Heart left ventricle (tissue), 16 donors: ENCODE data around the gene ADCY1. TPM values are rescaled to one million over a fixed set of nuclear protein-coding genes. Genes with fewer than 3 reads are reported as not detected.
A peak's percentile ranks its signal among the peaks of the same experiment; 100 is the strongest.
"Not testable (repeated sequence)": the region's sequence is repeated elsewhere in the genome, so short reads cannot be mapped to it uniquely, and the experiment has no call there.

ENCODE experiments used
- ATAC-seq, 4 donors: fragments of 200-7000 bp; cut with Tn5 transposase; one replicate each; pipeline ENCODE4 v1.9.1; 2020 to 2022; ENCODE audit warnings: moderate library complexity in 4 of 4, mild to moderate bottlenecking in 3 of 4, moderate number of reproducible peaks in 1 of 4
- DNase-seq, 5 donors: peaks; one replicate each; pipeline ENCODE4 v3.0.0-alpha.2; 2020
- H3K27ac ChIP-seq, 12 donors: fragments of 200-600 bp; sonication (generic) in 4 of 12; one replicate each; pipeline versions ENCODE4 v1.5.0 to v1.8.0; 2016 to 2022; ENCODE audit warnings: mild to moderate bottlenecking in 2 of 12
- H3K27me3 ChIP-seq, 9 donors: fragments of 200-600 bp; sonication (generic) in 2 of 9; one replicate each; pipeline versions ENCODE4 v1.5.1 to v1.8.0; 2016 to 2022; ENCODE audit warnings: mild to moderate bottlenecking in 3 of 9
- H3K36me3 ChIP-seq, 9 donors: fragments of 200-600 bp; sonication (generic) in 2 of 9; one replicate each; pipeline versions ENCODE4 v1.5.0 to v1.8.0; 2018 to 2022; ENCODE audit warnings: mild to moderate bottlenecking in 2 of 9
- H3K4me1 ChIP-seq, 12 donors: fragments of 200-600 bp; sonication (generic) in 4 of 12; one replicate each; pipeline versions ENCODE4 v1.5.0 to v1.8.0; 2016 to 2022; ENCODE audit warnings: mild to moderate bottlenecking in 3 of 12
- H3K4me3 ChIP-seq, 12 donors: fragments of 200-600 bp; sonication (generic) in 4 of 12; one replicate each; pipeline versions ENCODE4 v1.5.0 to v1.8.0; 2017 to 2022; ENCODE audit warnings: mild to moderate bottlenecking in 9 of 12, moderate library complexity in 4 of 12
- H3K9me3 ChIP-seq, 12 donors: fragments of 200-600 bp; sonication (generic) in 4 of 12; one replicate each; pipeline versions ENCODE4 v1.5.0 to v1.8.0; 2016 to 2022; ENCODE audit warnings: mild to moderate bottlenecking in 1 of 12
- CTCF ChIP-seq, 12 donors: fragments of 200-600 bp; sonication (generic) in 4 of 12; IDR thresholded peaks; one replicate each; pipeline versions ENCODE4 v1.5.0 to v1.8.0; 2018 to 2022; ENCODE audit warnings: antibody characterized with exemption in 12 of 12, mild to moderate bottlenecking in 5 of 12
- POLR2A ChIP-seq, 2 donors: fragments of 450-650 bp; IDR thresholded peaks; one replicate each; pipeline ENCODE4 v1.6.1; 2017; ENCODE audit warnings: antibody characterized with exemption in 2 of 2, mild to moderate bottlenecking in 2 of 2, moderate library complexity in 2 of 2
- WGBS, 4 donors: extraction: QIAGEN DNeasy Blood & Tissue Kit in 2 of 4; methylation state at CpG; one replicate each; pipeline versions ENCODE4 v1.1.5 to v1.1.7; 2013 to 2018; 5-methylcytosine and 5-hydroxymethylcytosine counted together
- intact Hi-C, 10 donors: fragments of 100-400 bp; cut with DNase I; formaldehyde crosslinking; loops; one replicate each; pipeline versions ENCODE4 v1.11.1 to v1.14.2; 2022
- polyA plus RNA-seq, 2 donors: library from polyadenylated mRNA; stranded (reverse); fragments of 200-250 nt; gene quantifications; one replicate each; pipeline ENCODE4 v1.2.3, GENCODE V29; 2013
- total RNA-seq, 9 donors: library from RNA; depleted of rRNA in 2 of 9; stranded (reverse); fragments of >200 nt in 2 of 9; fragmentation: NEBNext Ultra II Directional in 3 of 9; extraction: Animal tissue kit (Norgen Biotek cat#: 25700) in 3 of 9; gene quantifications; one replicate each; pipeline versions ENCODE4 v1.1.0 to v1.2.4, GENCODE V29; 2016 to 2023
- donor health status: ischemic (EF 13 %, LVEDD 7.1; RV severe dilation, severe dysfunction).
- donor health status: healthy with polysubstance abuse.
- donor health status: DM: no; HTN: yes; CAD: no.
- donor health status: DM: no; HTN: no; CAD: no.
- donor health status: ischemic (EF 25% LVEDD 6.9; RV normal size, moderate dysfunction).
- donor health status: ischemic (EF 25% LVEDD 5.7; RV mildly dilated, moderate dysfunction).
- donor health status: healthy.
- donor health status: DM: yes; HTN: yes; CAD: no.
- donor health status: ischemic (EF 35%, LVEDD 5.7; RV mildly dilated, moderate dysfunction).
- donor health status: nonischemic (EF 11% LVEDD 7.7; RV severe dilation, severe dysfunction).
- donor health status: DM: yes; HTN: yes; CAD: no.
- donor health status: PGD.
- donor health status: ischemic (EF 29% LVEDD 5.4; RV normal size, mild dysfunction).
- donor health status: nonischemic (EF 23%, LVEDD 6.1; RV moderate dilation, normal function).

ADCY1 gene
- total and polyA plus RNA-seq, 11 donors, result 0.73 to 10.8 (median 3.6) TPM

GRCh38 chr7:45768516-45769394 is 194.6 kb downstream of the ADCY1 start:
- peak overlapping the region; percentile 55 to 99 (median 86) for H3K4me3 ChIP-seq
- peak overlapping the region; percentile 74 to 95 (median 88) for H3K27ac ChIP-seq
- peaks cover 0 to 18% (median 3%) of the 10 kb centered on the region in 9 donors for H3K36me3 ChIP-seq
- intact Hi-C loops, H3K9me3 ChIP-seq, H3K27me3 ChIP-seq: not testable (repeated sequence)
- WGBS, 4 donors, result 0 to 1% (median 0%) methylated on average over 26 to 72 of the region's 72 CpGs
- TF ChIP-seq CTCF (IDR thresholded peaks at IDR 0.05), result peak in 3 of 12 donors; percentile 6 to 13 (median 6)
- peak in 1 of 2 donors; percentile 81 for TF ChIP-seq POLR2A (IDR thresholded peaks at IDR 0.05)
- H3K4me1 ChIP-seq, result peaks cover 0 to 17% (median 12%) of the 10 kb centered on the region in 12 donors
- ATAC-seq, result peak; percentile 100
- DNase-seq, result peak; percentile 99 to 100 (median 99)

GRCh38 chr7:45769626-45770025 is 195.5 kb downstream of the ADCY1 start:
- H3K9me3 ChIP-seq, intact Hi-C loops, ATAC-seq, H3K27me3 ChIP-seq: not testable (repeated sequence)
- H3K27ac ChIP-seq, result peak overlapping the region in 11 of 12 donors; percentile 80 to 95 (median 88)
- peaks cover 0 to 14% (median 3%) of the 10 kb centered on the region in 9 donors for H3K36me3 ChIP-seq
- H3K4me1 ChIP-seq, result peaks cover 0 to 17% (median 12%) of the 10 kb centered on the region in 12 donors
- 96 to 97% (median 97%) methylated on average over 19 to 20 of the region's 20 CpGs for WGBS, 4 donors
- peak in 1 of 5 donors; percentile 31 for DNase-seq
- peak overlapping the region in 11 of 12 donors; percentile 55 to 99 (median 82) for H3K4me3 ChIP-seq
